B cell (primary cell): Measurements from ENCODE around the gene RAB8B. TPM values are rescaled to one million over a fixed set of nuclear protein-coding genes. Genes with fewer than 3 reads are reported as not detected.

ENCODE experiments used
- ATAC-seq: fragments of 200-7000 bp; cut with Tn5 transposase; one replicate; pipeline ENCODE4 v1.10.0; 2021; ENCODE audit warnings: low read depth, mild to moderate bottlenecking, moderate number of reproducible peaks, moderate library complexity
- CTCF ChIA-PET: fragments of 350-600 bp; sonication (Branson Sonifier 250); formaldehyde crosslinking; loops from one replicate; lab custom pipeline; 2021; ENCODE audit warnings: antibody characterized with exemption, inconsistent platforms; lab: Charles Lee
- POLR2A ChIA-PET: fragments of 350-600 bp; sonication (Branson Sonifier 250); formaldehyde crosslinking; loops from one replicate; lab custom pipeline; 2021; ENCODE audit warnings: antibody characterized with exemption; lab: Charles Lee
- DNase-seq: peaks from one replicate; pipeline ENCODE4 v3.0.0; 2013
- H2AFZ ChIP-seq: 2 replicates; pipeline ENCODE4 v1.6.1; 2012; ENCODE audit warnings: mild to moderate bottlenecking, low read depth, low read length; ENCODE audit not compliant: insufficient read depth, poor library complexity, severe bottlenecking
- H3K27ac ChIP-seq, 2 donors: 1 replicate in 1 of 2; 2 replicates in 1 of 2; pipeline ENCODE4 v1.5.1; 2012 to 2013; ENCODE audit warnings: low read length in 2 of 2, mild to moderate bottlenecking in 2 of 2, moderate library complexity in 1 of 2
- H3K27me3 ChIP-seq, 4 experiments: fragments of 200-600 bp in 1 of 4; sonication (generic) in 1 of 4; replicated peaks in 1 of 4; 1 replicate in 2 of 4; 2 replicates in 2 of 4; pipeline versions ENCODE4 v1.6.1 to v1.7.0; 2013 to 2016; ENCODE audit warnings: low read length in 3 of 4, mild to moderate bottlenecking in 2 of 4, mixed read lengths in 1 of 4, moderate library complexity in 1 of 4; ENCODE audit not compliant: insufficient read depth in 4 of 4, control insufficient read depth in 3 of 4; ENCODE audit errors: control extremely low read depth in 1 of 4
- H3K36me3 ChIP-seq, 2 experiments: replicated peaks in 1 of 2; 1 replicate in 1 of 2; 2 replicates in 1 of 2; pipeline versions ENCODE4 v1.6.1 to v1.7.1; 2013; ENCODE audit warnings: low read length in 1 of 2; ENCODE audit not compliant: insufficient read depth in 2 of 2, control insufficient read depth in 1 of 2; ENCODE audit errors: control extremely low read depth in 1 of 2, extremely low read depth in 1 of 2
- H3K4me1 ChIP-seq, 2 donors: fragments of 200-600 bp in 1 of 2; sonication (generic) in 1 of 2; 1 replicate in 1 of 2; 2 replicates in 1 of 2; pipeline versions ENCODE4 v1.5.1 to v1.6.1; 2013 to 2017; ENCODE audit warnings: low read length in 2 of 2; ENCODE audit not compliant: control insufficient read depth in 2 of 2, insufficient read depth in 2 of 2
- H3K4me2 ChIP-seq: replicated peaks from 2 replicates; pipeline ENCODE3; 2012; ENCODE audit warnings: mild to moderate bottlenecking, low read depth, low read length; ENCODE audit not compliant: poor library complexity, severe bottlenecking
- H3K4me3 ChIP-seq, 5 experiments: fragments of 200-600 bp in 1 of 5; sonication (generic) in 1 of 5; 1 replicate in 3 of 5; 2 replicates in 2 of 5; pipeline versions ENCODE4 v1.5.1 to v1.7.0; 2011 to 2016; ENCODE audit warnings: low read length in 4 of 5, mild to moderate bottlenecking in 4 of 5, low read depth in 2 of 5, control low read depth in 1 of 5, moderate library complexity in 1 of 5; ENCODE audit not compliant: insufficient read depth in 1 of 5; ENCODE audit errors: control extremely low read depth in 1 of 5, extremely low read depth in 1 of 5
- H3K79me2 ChIP-seq: fragments of 200-600 bp; sonication (generic); one replicate; pipeline ENCODE4 v1.6.0; 2016; ENCODE audit warnings: low read length; ENCODE audit not compliant: control insufficient read depth, insufficient read depth
- H3K9ac ChIP-seq: fragments of 200-600 bp; sonication (generic); 2 replicates; pipeline ENCODE4 v1.6.1; 2017; ENCODE audit warnings: mild to moderate bottlenecking, low read length, moderate library complexity
- H3K9me3 ChIP-seq, 3 donors: one replicate each; pipeline versions ENCODE4 v1.6.1 to v1.7.1; 2013; ENCODE audit warnings: low read length in 2 of 3; ENCODE audit not compliant: control insufficient read depth in 2 of 3, insufficient read depth in 1 of 3; ENCODE audit errors: control extremely low read depth in 1 of 3
- H4K20me1 ChIP-seq: 2 replicates; pipeline ENCODE4 v1.6.0; 2012; ENCODE audit warnings: mild to moderate bottlenecking, low read length; ENCODE audit not compliant: insufficient read depth, control insufficient read depth, poor library complexity, severe bottlenecking
- H3K27ac Mint-ChIP-seq: one replicate; pipeline ENCODE4 v1.8.0; 2021; ENCODE audit warnings: mixed read lengths
- H3K27me3 Mint-ChIP-seq: one replicate; pipeline ENCODE4 v1.8.0; 2021; ENCODE audit warnings: mixed read lengths
- H3K4me1 Mint-ChIP-seq: one replicate; pipeline ENCODE4 v1.8.0; 2021; ENCODE audit warnings: mixed read lengths
- H3K4me3 Mint-ChIP-seq: one replicate; pipeline ENCODE4 v1.8.0; 2021; ENCODE audit warnings: mixed read lengths
- H3K9me3 Mint-ChIP-seq: one replicate; pipeline ENCODE4 v1.8.0; 2022; ENCODE audit warnings: mixed read lengths; ENCODE audit not compliant: insufficient read depth
- EZH2 ChIP-seq: IDR thresholded peaks from 2 replicates; pipeline ENCODE4 v1.6.1; 2012; ENCODE audit warnings: borderline replicate concordance, low read depth, mild to moderate bottlenecking, moderate library complexity, low read length; ENCODE audit not compliant: insufficient read depth, poor library complexity, severe bottlenecking
- WGBS: methylation state at CpG from one replicate; pipeline ENCODE4 v1.1.5; 2013; ENCODE audit warnings: missing lambda C conversion rate; ENCODE audit not compliant: insufficient coverage; 5-methylcytosine and 5-hydroxymethylcytosine counted together
- intact Hi-C: fragments of 100-400 bp; cut with micrococcal nuclease; formaldehyde crosslinking; loops from one replicate; pipeline ENCODE4 v1.10.0; 2022
- polyA plus RNA-seq: library from polyadenylated mRNA; depleted of rRNA; stranded (reverse); fragments of >200 nt; gene quantifications from 2 replicates; pipeline ENCODE4 v1.2.3, GENCODE V29; 2012
- total RNA-seq, 2 donors: library from RNA; stranded (reverse); fragments of 120-200 nt in 1 of 2; gene quantifications; 1 replicate in 1 of 2; 2 replicates in 1 of 2; pipeline versions ENCODE4 v1.2.3 to v1.2.4, GENCODE V29; 2013 to 2022
- TF ChIP-seq, protein P1 (sequence below): fragments of 200-600 bp; IDR thresholded peaks from one replicate; pipeline ENCODE4 v1.8.0; 2022; ENCODE audit warnings: antibody characterized with exemption, mild to moderate bottlenecking

RAB8B gene
- total and polyA plus RNA-seq, 2 donors (not counting 1 experiment from before 2014, with no cell fraction given), result 9.6 to 61.3 TPM

DNA sequence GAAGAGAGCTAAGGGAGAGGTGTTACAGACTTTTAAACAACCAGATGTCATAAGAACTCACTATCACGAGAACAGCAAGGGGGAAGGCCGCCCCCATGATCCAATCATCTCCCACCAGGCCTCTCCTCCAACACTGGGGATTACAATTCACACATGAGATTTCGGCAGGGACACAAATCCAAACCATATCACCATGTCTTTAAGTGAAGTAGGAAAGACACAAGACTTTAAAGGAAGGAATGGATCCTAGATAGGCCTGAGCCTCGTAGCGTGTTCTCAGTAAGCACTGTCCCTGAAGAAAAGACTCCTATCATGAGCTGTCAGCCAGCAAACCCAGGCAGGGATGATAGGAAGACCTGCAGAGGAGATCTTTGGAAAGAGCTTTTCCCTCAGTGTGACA is 17.0 kb upstream of the RAB8B start:
- CTCF ChIA-PET, result interaction anchor here (1.0 kb wide), 1 partner anchor 13 kb away, joined by 3 read pairs; no protein-coding TSS in a partner anchor
- no peak overlapping the region for H2AFZ ChIP-seq
- H3K4me3 ChIP-seq, result no peak overlapping the region

DNA sequence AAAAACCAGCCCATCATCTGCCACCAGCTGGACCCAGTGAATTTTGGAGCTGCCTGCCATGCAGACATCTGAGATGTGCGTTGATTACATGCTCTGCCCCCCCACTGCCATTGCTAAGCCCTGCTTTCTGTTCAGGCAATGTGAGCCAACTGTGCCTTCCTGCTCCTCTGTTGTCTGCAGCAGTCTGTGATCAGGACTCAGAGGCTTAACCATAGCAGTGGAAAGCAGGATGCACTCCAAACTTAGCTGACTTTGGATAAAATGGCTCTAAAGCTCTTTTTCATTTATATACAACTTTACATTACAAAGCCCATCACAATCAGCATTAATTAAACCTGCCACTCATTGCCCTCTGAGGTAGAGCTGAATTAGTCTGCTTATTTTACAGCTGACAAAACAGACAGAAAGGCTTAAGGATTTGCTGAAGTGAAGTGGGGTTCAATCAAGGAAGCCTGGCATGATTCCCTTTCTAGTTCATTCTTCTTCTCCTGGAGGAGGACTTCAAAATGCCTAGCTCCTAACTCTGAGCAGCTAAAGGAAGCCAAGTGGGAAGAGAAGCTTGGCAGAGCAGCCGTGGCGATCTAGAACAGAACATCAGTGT is 16.5 kb upstream of the RAB8B start:
- H2AFZ ChIP-seq, result no peak overlapping the region
- WGBS, result 100% methylated on average over 1 of the region's 3 CpGs
- H3K4me2 ChIP-seq, result no peak overlapping the region
- POLR2A ChIA-PET, result no interaction called here
- no peaks in the 10 kb centered on the region for H3K9me3 Mint-ChIP-seq
- no peaks in the 10 kb centered on the region for H3K79me2 ChIP-seq
- no peak overlapping the region for H3K4me3 ChIP-seq
- H3K9ac ChIP-seq, result no peak overlapping the region
- CTCF ChIA-PET, result interaction anchor here (0.7 to 1.0 kb wide), 2 partner anchors 12 to 25 kb away, joined by 3 to 4 read pairs; no protein-coding TSS in a partner anchor
- intact Hi-C loops, result no loop called here
- TF ChIP-seq EZH2, result no peak
- TF ChIP-seq, protein P1, sequence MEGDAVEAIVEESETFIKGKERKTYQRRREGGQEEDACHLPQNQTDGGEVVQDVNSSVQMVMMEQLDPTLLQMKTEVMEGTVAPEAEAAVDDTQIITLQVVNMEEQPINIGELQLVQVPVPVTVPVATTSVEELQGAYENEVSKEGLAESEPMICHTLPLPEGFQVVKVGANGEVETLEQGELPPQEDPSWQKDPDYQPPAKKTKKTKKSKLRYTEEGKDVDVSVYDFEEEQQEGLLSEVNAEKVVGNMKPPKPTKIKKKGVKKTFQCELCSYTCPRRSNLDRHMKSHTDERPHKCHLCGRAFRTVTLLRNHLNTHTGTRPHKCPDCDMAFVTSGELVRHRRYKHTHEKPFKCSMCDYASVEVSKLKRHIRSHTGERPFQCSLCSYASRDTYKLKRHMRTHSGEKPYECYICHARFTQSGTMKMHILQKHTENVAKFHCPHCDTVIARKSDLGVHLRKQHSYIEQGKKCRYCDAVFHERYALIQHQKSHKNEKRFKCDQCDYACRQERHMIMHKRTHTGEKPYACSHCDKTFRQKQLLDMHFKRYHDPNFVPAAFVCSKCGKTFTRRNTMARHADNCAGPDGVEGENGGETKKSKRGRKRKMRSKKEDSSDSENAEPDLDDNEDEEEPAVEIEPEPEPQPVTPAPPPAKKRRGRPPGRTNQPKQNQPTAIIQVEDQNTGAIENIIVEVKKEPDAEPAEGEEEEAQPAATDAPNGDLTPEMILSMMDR, result no peak
- H3K9me3 ChIP-seq, result no peaks in the 10 kb centered on the region
- no peaks in the 10 kb centered on the region for H3K27me3 ChIP-seq
- no peaks in the 10 kb centered on the region for H3K4me1 Mint-ChIP-seq
- no peaks in the 10 kb centered on the region for H4K20me1 ChIP-seq
- H3K4me1 ChIP-seq, result no peaks in the 10 kb centered on the region
- DNase-seq (no peak), ATAC-seq (no peak)
- no peaks in the 10 kb centered on the region for H3K27me3 Mint-ChIP-seq
- no peak overlapping the region for H3K27ac ChIP-seq
- H3K4me3 Mint-ChIP-seq, result no peak overlapping the region
- H3K27ac Mint-ChIP-seq, result no peak overlapping the region
- H3K36me3 ChIP-seq, result no peaks in the 10 kb centered on the region

More for the DNA sequence above, 17.0 kb upstream of the RAB8B start:
- Mint-ChIP-seq H3K27ac (no peak overlapping the region), H3K27me3 (no peaks in the 10 kb centered on the region), H3K4me1 (no peaks in the 10 kb centered on the region), H3K4me3 (no peak overlapping the region), H3K9me3 (no peaks in the 10 kb centered on the region)
- no peak overlapping the region for H3K4me2 ChIP-seq
- H3K79me2 ChIP-seq, result no peaks in the 10 kb centered on the region
- H3K36me3 ChIP-seq, result no peaks in the 10 kb centered on the region
- no peak for DNase-seq
- WGBS, result 85% methylated on average over 2 of the region's 5 CpGs
- no peak for ATAC-seq
- intact Hi-C loops, result no loop called here
- no peak overlapping the region for H3K27ac ChIP-seq
- TF ChIP-seq EZH2, result no peak
- TF ChIP-seq, protein P1, result no peak
- H3K9me3 ChIP-seq, result no peaks in the 10 kb centered on the region
- H3K4me1 ChIP-seq, result no peaks in the 10 kb centered on the region
- H3K27me3 ChIP-seq, result no peaks in the 10 kb centered on the region
- H4K20me1 ChIP-seq, result no peaks in the 10 kb centered on the region
- POLR2A ChIA-PET, result no interaction called here
- no peak overlapping the region for H3K9ac ChIP-seq
